ENCODE measurements around the gene TMEM52. TPM values are rescaled to one million over a fixed set of nuclear protein-coding genes. Genes with fewer than 3 reads are reported as not detected.

The TMEM52 gene
- total RNA-seq, 1 donor from 2014 or later = 0.51 TPM

- ChIA-PET POLR2A (no interaction called here), CTCF (no interaction called here)
- H3K36me3 Mint-ChIP-seq (ENCODE audit: low read depth) = no peaks in the 10 kb centered on the region
- H3K27ac Mint-ChIP-seq = no peak overlapping the region
- DNase-seq (no peak), ATAC-seq (ENCODE audit: low read depth) (no peak)
- TF ChIP-seq, protein P1, sequence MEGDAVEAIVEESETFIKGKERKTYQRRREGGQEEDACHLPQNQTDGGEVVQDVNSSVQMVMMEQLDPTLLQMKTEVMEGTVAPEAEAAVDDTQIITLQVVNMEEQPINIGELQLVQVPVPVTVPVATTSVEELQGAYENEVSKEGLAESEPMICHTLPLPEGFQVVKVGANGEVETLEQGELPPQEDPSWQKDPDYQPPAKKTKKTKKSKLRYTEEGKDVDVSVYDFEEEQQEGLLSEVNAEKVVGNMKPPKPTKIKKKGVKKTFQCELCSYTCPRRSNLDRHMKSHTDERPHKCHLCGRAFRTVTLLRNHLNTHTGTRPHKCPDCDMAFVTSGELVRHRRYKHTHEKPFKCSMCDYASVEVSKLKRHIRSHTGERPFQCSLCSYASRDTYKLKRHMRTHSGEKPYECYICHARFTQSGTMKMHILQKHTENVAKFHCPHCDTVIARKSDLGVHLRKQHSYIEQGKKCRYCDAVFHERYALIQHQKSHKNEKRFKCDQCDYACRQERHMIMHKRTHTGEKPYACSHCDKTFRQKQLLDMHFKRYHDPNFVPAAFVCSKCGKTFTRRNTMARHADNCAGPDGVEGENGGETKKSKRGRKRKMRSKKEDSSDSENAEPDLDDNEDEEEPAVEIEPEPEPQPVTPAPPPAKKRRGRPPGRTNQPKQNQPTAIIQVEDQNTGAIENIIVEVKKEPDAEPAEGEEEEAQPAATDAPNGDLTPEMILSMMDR (IDR thresholded peaks at IDR 0.05) = no peak
- intact Hi-C loops (cut with micrococcal nuclease) = loop anchor here (10.0 kb wide), 1 partner anchor 210 kb away; no protein-coding TSS in a partner anchor
- H3K27me3 Mint-ChIP-seq = peaks cover 20% of the 10 kb centered on the region
- H3K4me1 Mint-ChIP-seq = no peaks in the 10 kb centered on the region
- H3K9me3 Mint-ChIP-seq = no peaks in the 10 kb centered on the region
- no peak overlapping the region for H3K4me3 Mint-ChIP-seq
These were observed 45.7 kb upstream of the TMEM52 start for GRCh38 chr1:1964811-1965210.

DNA sequence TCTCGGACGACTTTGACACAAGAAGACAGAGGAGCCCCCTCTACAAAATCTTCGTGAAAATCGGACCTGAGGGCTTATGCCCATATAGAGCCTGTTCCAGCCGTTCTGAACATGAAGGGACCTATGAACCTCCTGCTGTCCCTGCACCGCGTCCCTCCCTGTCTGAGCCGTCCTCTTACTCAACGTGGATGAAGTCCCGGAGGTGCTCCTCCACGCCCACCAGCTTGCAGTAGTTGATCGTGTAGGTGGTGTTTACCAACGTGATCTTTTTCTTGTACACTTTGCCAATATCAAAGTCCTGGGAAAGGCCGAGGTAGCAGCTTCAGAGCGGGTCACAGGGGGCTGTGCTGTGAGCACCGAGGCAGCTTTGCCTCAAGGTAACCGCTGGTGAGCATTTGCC is 44.5 kb upstream of the TMEM52 start:
- Mint-ChIP-seq H3K27me3 (peaks cover 25% of the 10 kb centered on the region), H3K27ac (no peak overlapping the region), H3K4me3 (no peak overlapping the region), H3K4me1 (no peaks in the 10 kb centered on the region), H3K36me3 (ENCODE audit: low read depth) (no peaks in the 10 kb centered on the region), H3K9me3 (no peaks in the 10 kb centered on the region)
- intact Hi-C loops (cut with micrococcal nuclease) = loop anchor here (10.0 kb wide), 1 partner anchor 211 kb away; no protein-coding TSS in a partner anchor
- DNase-seq (no peak), ATAC-seq (ENCODE audit: low read depth) (no peak)
- POLR2A ChIA-PET = no interaction called here
- TF ChIP-seq, protein P1 (IDR thresholded peaks at IDR 0.05) = no peak
- CTCF ChIA-PET = no interaction called here

GRCh38 chr1:1962752-1963151 is 43.7 kb upstream of the TMEM52 start:
- POLR2A ChIA-PET = no interaction called here
- H3K27me3 Mint-ChIP-seq = peaks cover 32% of the 10 kb centered on the region
- no peak overlapping the region for H3K4me3 Mint-ChIP-seq
- TF ChIP-seq, protein P1 (IDR thresholded peaks at IDR 0.05) = no peak
- H3K9me3 Mint-ChIP-seq = no peaks in the 10 kb centered on the region
- DNase-seq (no peak), ATAC-seq (ENCODE audit: low read depth) (no peak)
- no peaks in the 10 kb centered on the region for H3K36me3 Mint-ChIP-seq (ENCODE audit: low read depth)
- intact Hi-C loops (cut with micrococcal nuclease) = loop anchor here (10.0 kb wide), 1 partner anchor 212 kb away; no protein-coding TSS in a partner anchor
- CTCF ChIA-PET = no interaction called here
- no peaks in the 10 kb centered on the region for H3K4me1 Mint-ChIP-seq
- no peak overlapping the region for H3K27ac Mint-ChIP-seq

DNA sequence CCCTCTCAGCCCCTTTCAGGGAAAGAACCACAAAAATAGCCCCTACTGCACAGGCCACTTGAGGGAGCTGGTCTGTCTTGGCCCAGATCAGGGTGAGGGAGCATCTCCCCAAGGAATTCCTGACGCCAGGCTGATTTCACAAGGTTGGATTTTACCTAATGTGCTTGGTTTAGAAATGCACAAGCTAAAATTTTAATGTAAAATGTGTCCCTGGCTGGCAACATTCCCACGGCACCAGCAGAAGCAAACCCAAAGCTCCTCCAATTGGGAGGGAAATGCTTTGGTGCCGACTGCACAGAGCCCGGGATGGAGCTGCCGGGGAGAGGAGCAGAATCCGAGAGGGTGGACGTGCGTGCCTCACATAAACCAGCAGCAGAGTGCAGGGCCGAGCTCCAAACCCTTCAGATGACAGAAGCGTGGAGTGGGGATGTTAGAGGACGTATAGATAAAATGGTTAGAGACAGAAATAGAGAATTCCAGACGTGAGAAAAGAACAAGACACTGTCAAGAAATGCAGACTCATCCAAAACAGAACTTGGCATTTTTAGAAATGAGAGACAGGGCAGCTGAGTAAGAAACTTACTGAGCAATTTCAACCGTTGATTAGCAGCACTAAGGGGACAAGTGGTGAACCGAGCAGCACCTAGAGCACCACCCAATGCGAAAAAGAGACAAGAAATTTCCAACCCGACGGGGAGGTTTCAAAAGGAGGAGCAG is 41.6 kb upstream of the TMEM52 start:
- CTCF ChIA-PET = interaction anchor here (1.2 to 1.5 kb wide), 2 partner anchors 84 kb away, joined by 5 to 6 read pairs; no protein-coding TSS in a partner anchor
- no peak overlapping the region for H3K27ac Mint-ChIP-seq

More for the DNA sequence above, 41.6 kb upstream of the TMEM52 start:
- intact Hi-C loops (cut with micrococcal nuclease) = loop anchor here (1.0 to 10.0 kb wide), 2 partner anchors 84 to 214 kb away; no protein-coding TSS in a partner anchor
- Mint-ChIP-seq H3K27me3 (peaks cover 30% of the 10 kb centered on the region), H3K36me3 (ENCODE audit: low read depth) (no peaks in the 10 kb centered on the region), H3K4me1 (no peaks in the 10 kb centered on the region), H3K9me3 (no peaks in the 10 kb centered on the region), H3K4me3 (no peak overlapping the region)
- POLR2A ChIA-PET = no interaction called here
- TF ChIP-seq, protein P1 (IDR thresholded peaks at IDR 0.05) = no peak
- no peak for ATAC-seq (ENCODE audit: low read depth)
- DNase-seq = no peak

Measured in activated B cell treated with CpG ODN at 0.5 μM for 24 hours (primary cell).